Epithelial cell of esophagus (primary cell): ENCODE measurements around the gene SPAG6.

ENCODE experiments used
- DNase-seq: peaks from one replicate; pipeline ENCODE4 v3.0.0; 2010; ENCODE audit warnings: low read depth
- H3K4me3 ChIP-seq: 2 replicates; pipeline ENCODE4 v1.5.1; 2011; ENCODE audit warnings: mild to moderate bottlenecking, low read length, control low read depth
- CTCF ChIP-seq: IDR thresholded peaks from 2 replicates; pipeline ENCODE4 v1.5.1; 2011; ENCODE audit warnings: low read depth, mild to moderate bottlenecking, low read length, control low read depth, inconsistent platforms; ENCODE audit not compliant: insufficient read depth; ENCODE audit errors: missing control alignments

The SPAG6 gene

GRCh38 chr10:22436526-22436892, 91.2 kb downstream of the SPAG6 start:
- DNase-seq = no peak
- no peak for TF ChIP-seq CTCF
- peak overlapping the region; percentile 68 for H3K4me3 ChIP-seq

DNA sequence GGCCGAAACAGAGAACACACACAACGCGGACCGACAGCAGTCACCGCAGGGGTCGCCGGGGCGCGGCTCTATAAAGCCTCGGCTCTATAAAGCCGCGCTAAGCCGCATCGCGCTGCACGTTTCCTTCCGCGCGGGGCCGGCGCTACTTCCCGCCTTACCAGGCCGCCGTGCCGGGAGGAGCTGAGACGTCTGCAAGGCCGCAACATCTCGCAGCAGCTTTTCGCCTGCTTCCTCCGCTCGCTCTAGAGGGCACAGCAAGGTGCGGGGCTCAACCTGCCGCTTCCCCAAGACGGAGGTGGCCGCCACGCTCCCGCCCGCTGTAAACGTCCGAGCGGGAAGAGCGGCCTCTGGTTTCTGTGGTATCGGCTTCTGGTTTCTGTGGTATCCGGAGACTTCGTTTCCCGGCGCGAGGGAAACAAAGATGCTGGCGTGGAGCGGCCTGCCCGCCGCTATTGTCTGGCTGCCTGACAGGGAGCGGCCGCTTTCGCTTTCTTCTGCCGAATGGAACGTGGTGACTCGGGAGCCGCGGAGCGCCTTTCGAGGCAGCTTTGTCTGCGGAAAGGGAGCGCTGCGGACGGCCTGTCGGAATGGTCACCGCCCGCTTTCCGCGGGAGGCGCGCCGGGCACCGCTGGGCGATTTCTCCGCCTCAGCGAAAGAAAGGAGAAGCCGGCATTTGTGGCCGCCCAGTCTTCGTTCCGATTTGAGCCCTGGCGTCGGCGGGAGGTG, 91.8 kb downstream of the SPAG6 start:
- peak overlapping the region; percentile 68 for H3K4me3 ChIP-seq
- peak; percentile 83 for DNase-seq
- TF ChIP-seq CTCF = no peak

- TF ChIP-seq CTCF = no peak
- no peak for DNase-seq
- peak overlapping the region; percentile 68 for H3K4me3 ChIP-seq
Measured at GRCh38 chr10:22437620-22438588, 92.6 kb downstream of the SPAG6 start.

DNA sequence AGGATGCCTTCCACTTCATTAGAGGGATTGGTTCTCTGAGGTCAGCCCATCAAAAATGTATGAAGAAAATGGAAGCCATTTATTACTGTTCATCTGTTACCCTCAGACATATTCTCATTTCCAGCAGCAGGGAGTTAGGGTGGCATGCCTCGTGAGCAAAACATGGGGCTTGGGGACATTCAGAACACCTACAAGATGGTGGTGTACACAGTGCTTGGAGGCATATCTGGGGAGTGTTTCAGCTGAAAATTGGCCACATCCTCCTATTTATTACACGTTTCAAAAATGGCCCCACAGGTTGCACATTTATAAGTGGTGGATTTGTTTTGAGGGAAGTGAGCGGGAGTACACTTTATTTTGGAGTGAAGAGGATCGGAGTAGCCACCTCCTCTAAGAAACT, 93.4 kb downstream of the SPAG6 start:
- TF ChIP-seq CTCF = no peak
- no peak for DNase-seq
- no peak overlapping the region for H3K4me3 ChIP-seq

GRCh38 chr10:22442063-22442462, 96.8 kb downstream of the SPAG6 start:
- no peak for TF ChIP-seq CTCF
- DNase-seq = no peak
- H3K4me3 ChIP-seq = no peak overlapping the region

GRCh38 chr10:22442468-22442867, 97.2 kb downstream of the SPAG6 start:
- no peak for DNase-seq
- no peak for TF ChIP-seq CTCF
- H3K4me3 ChIP-seq = no peak overlapping the region
